Glutamatergic neuron (in vitro differentiated cells): Measurements from ENCODE around the gene FBXW7. TPM values are rescaled to one million over a fixed set of nuclear protein-coding genes. Genes with fewer than 3 reads are reported as not detected.

Source experiments
- DNase-seq: peaks from one replicate; pipeline ENCODE4 v3.0.0; 2022
- H3K27ac Mint-ChIP-seq: one replicate; pipeline ENCODE4 v1.8.0; 2020; ENCODE audit warnings: mild to moderate bottlenecking, mixed read lengths, inconsistent platforms; ENCODE audit not compliant: unreplicated experiment
- H3K27me3 Mint-ChIP-seq: one replicate; pipeline ENCODE4 v1.8.0; 2020; ENCODE audit warnings: mild to moderate bottlenecking, moderate library complexity, mixed read lengths, inconsistent platforms; ENCODE audit not compliant: unreplicated experiment
- H3K36me3 Mint-ChIP-seq: one replicate; pipeline ENCODE4 v1.8.0; 2020; ENCODE audit warnings: mild to moderate bottlenecking, mixed read lengths, inconsistent platforms; ENCODE audit not compliant: unreplicated experiment
- H3K4me1 Mint-ChIP-seq: one replicate; pipeline ENCODE4 v1.8.0; 2020; ENCODE audit warnings: mild to moderate bottlenecking, low read depth, mixed read lengths, inconsistent platforms; ENCODE audit not compliant: unreplicated experiment
- H3K4me3 Mint-ChIP-seq: one replicate; pipeline ENCODE4 v1.8.0; 2020; ENCODE audit warnings: mild to moderate bottlenecking, mixed read lengths, inconsistent platforms; ENCODE audit not compliant: unreplicated experiment
- H3K9me3 Mint-ChIP-seq: one replicate; pipeline ENCODE4 v1.8.0; 2020; ENCODE audit warnings: mild to moderate bottlenecking, moderate library complexity, mixed read lengths, inconsistent platforms; ENCODE audit not compliant: unreplicated experiment
- total RNA-seq: library from RNA; stranded (reverse); fragmentation: NEBNext Ultra II Directional; extraction: Animal tissue kit (Norgen Biotek cat#: 25700); gene quantifications from one replicate; pipeline ENCODE4 v1.2.1, GENCODE V29; 2021; ENCODE audit not compliant: unreplicated experiment
- TF ChIP-seq, protein P1 (sequence below): fragments of 200-600 bp; sonication (generic); IDR thresholded peaks from one replicate; pipeline ENCODE4 v1.5.0; 2021; ENCODE audit not compliant: partially characterized antibody, unreplicated experiment

The FBXW7 gene
- total RNA-seq, 1 donor from 2014 or later: 57.5 TPM

DNA sequence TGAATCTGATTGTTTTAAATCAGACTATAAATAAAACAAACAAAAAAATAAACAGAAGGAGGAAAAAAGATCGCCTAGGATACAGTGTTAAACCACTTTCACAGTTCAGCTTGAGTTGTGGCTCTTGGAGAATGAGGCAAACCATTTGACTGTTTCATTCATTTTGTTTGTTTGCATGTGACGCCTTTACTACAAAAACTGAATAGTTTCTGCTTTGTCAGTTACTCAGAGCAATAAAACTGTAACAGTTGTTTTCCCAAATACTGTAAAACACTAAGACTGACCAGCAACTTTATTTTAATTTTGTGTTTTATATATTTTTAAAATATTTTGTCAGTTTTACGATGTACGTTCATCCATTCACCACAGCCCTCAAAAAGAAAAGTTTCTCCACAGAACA is 214.5 kb downstream of the FBXW7 start:
- H3K27ac Mint-ChIP-seq: no peak overlapping the region
- no peak overlapping the region for H3K4me3 Mint-ChIP-seq
- H3K36me3 Mint-ChIP-seq: no peaks in the 10 kb centered on the region
- no peak for DNase-seq
- H3K9me3 Mint-ChIP-seq: no peaks in the 10 kb centered on the region
- TF ChIP-seq, protein P1, sequence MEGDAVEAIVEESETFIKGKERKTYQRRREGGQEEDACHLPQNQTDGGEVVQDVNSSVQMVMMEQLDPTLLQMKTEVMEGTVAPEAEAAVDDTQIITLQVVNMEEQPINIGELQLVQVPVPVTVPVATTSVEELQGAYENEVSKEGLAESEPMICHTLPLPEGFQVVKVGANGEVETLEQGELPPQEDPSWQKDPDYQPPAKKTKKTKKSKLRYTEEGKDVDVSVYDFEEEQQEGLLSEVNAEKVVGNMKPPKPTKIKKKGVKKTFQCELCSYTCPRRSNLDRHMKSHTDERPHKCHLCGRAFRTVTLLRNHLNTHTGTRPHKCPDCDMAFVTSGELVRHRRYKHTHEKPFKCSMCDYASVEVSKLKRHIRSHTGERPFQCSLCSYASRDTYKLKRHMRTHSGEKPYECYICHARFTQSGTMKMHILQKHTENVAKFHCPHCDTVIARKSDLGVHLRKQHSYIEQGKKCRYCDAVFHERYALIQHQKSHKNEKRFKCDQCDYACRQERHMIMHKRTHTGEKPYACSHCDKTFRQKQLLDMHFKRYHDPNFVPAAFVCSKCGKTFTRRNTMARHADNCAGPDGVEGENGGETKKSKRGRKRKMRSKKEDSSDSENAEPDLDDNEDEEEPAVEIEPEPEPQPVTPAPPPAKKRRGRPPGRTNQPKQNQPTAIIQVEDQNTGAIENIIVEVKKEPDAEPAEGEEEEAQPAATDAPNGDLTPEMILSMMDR: no peak
- no peaks in the 10 kb centered on the region for H3K27me3 Mint-ChIP-seq
- no peaks in the 10 kb centered on the region for H3K4me1 Mint-ChIP-seq

DNA sequence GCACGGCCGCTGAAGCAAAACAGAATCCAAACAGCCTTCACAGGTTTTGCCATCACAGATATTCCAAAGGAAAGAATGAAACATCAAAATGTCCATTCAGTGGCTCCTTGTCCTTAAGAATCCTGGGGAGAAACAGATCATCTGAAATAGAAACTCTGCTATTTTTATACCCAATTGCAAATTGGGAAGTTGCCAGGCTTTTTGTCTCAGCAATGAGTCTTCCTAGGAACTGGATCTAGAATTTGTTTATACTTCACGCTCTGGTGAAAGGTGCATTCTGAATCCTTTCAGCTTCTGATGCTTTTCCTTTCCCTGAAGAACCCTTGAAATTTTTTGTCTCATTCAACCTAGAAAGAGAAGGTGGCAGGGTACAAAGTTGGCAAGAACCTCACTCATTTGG is 218.9 kb downstream of the FBXW7 start:
- no peaks in the 10 kb centered on the region for H3K36me3 Mint-ChIP-seq
- no peak overlapping the region for H3K27ac Mint-ChIP-seq
- TF ChIP-seq, protein P1: no peak
- DNase-seq: no peak
- no peaks in the 10 kb centered on the region for H3K9me3 Mint-ChIP-seq
- no peaks in the 10 kb centered on the region for H3K27me3 Mint-ChIP-seq
- no peak overlapping the region for H3K4me3 Mint-ChIP-seq
- H3K4me1 Mint-ChIP-seq: no peaks in the 10 kb centered on the region

DNA sequence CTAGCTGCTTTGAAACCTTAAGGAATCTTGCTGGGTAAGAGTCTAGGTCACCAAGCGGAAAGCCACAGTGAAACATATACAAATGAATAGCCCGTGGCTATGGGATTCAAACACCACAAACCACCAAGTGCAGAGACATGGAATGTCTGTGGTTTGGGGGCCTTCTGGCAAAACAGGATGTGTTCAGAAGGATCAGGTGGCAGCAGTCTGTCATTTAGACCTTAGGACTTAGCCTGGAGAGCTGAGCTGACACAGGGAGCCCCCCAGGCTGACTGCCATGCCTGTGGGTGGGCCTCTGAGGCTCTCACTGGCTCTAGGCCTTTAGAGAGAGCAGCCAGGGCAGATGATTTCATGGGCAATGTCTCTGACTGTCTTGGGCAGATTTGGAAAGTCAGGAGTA is 225.6 kb downstream of the FBXW7 start:
- no peak for DNase-seq
- no peak overlapping the region for H3K4me3 Mint-ChIP-seq
- no peaks in the 10 kb centered on the region for H3K36me3 Mint-ChIP-seq
- TF ChIP-seq, protein P1: no peak
- no peaks in the 10 kb centered on the region for H3K27me3 Mint-ChIP-seq
- H3K4me1 Mint-ChIP-seq: no peaks in the 10 kb centered on the region
- no peaks in the 10 kb centered on the region for H3K9me3 Mint-ChIP-seq
- no peak overlapping the region for H3K27ac Mint-ChIP-seq

DNA sequence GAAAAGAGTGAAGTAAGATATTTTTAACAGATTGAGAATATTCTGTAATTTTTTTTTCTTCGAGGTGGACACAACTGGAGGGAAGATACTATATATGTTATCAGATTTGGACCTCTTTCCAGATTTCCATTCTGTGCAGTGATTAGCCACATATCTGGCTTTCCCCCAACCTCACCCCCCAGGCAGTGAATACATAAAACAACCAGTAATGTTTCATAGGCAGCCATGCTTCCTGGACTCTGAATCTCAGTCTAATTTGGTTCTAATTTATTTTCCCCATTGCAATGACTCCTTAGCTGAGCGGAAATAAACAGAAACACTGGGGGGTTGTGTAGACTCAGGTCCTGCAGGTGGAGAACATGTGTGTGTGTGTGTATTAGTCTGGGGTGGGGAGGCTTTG is 226.5 kb downstream of the FBXW7 start:
- H3K9me3 Mint-ChIP-seq: no peaks in the 10 kb centered on the region
- TF ChIP-seq, protein P1: no peak
- no peaks in the 10 kb centered on the region for H3K36me3 Mint-ChIP-seq
- H3K27me3 Mint-ChIP-seq: no peaks in the 10 kb centered on the region
- no peaks in the 10 kb centered on the region for H3K4me1 Mint-ChIP-seq
- no peak overlapping the region for H3K4me3 Mint-ChIP-seq
- H3K27ac Mint-ChIP-seq: no peak overlapping the region
- DNase-seq: no peak

DNA sequence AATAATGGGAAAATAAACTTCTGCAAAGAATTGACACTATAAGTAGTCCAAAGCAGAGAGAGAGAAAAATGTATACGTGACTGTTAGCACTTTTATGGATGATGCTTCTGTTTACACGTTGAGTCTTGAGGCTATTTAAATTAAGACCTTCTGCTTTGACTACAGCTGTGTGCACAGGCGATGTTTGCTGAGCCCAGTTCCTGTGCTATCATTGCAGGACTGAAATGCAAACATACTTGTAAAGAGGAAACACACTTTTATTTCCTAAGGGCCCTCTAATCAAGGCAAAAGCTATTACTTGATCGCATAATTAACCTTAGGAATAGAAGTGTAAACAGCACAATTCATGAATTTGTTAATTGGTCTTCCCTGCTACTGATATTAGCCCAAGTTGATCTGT is 226.9 kb downstream of the FBXW7 start:
- Mint-ChIP-seq H3K36me3 (no peaks in the 10 kb centered on the region), H3K4me1 (no peaks in the 10 kb centered on the region), H3K27ac (no peak overlapping the region), H3K4me3 (no peak overlapping the region), H3K9me3 (no peaks in the 10 kb centered on the region), H3K27me3 (no peaks in the 10 kb centered on the region)
- no peak for DNase-seq
- TF ChIP-seq, protein P1: no peak
